Mesothelial cell of epicardium (in vitro differentiated cells): ENCODE data around the gene EDIL3. TPM values are rescaled to one million over a fixed set of nuclear protein-coding genes. Genes with fewer than 3 reads are reported as not detected.

Source experiments
- DNase-seq, 2 experiments: peaks; one replicate each; pipeline ENCODE4 v3.0.0; 2021; ENCODE audit warnings: low spot score in 2 of 2; ENCODE audit not compliant: unreplicated experiment in 2 of 2
- H3K27ac Mint-ChIP-seq: 2 replicates; pipeline ENCODE4 v1.8.0; 2021; ENCODE audit warnings: mixed read lengths
- H3K27me3 Mint-ChIP-seq: 2 replicates; pipeline ENCODE4 v1.8.0; 2021; ENCODE audit warnings: low read depth, mixed read lengths
- H3K36me3 Mint-ChIP-seq: 2 replicates; pipeline ENCODE4 v1.8.0; 2021; ENCODE audit warnings: mixed read lengths
- H3K4me1 Mint-ChIP-seq: 2 replicates; pipeline ENCODE4 v1.8.0; 2021; ENCODE audit warnings: mixed read lengths
- H3K4me3 Mint-ChIP-seq: 2 replicates; pipeline ENCODE4 v1.8.0; 2021; ENCODE audit warnings: mild to moderate bottlenecking, moderate library complexity, mixed read lengths
- H3K9me3 Mint-ChIP-seq: 2 replicates; pipeline ENCODE4 v1.8.0; 2021; ENCODE audit warnings: mixed read lengths
- total RNA-seq: library from RNA; stranded (reverse); gene quantifications from 3 replicates; pipeline ENCODE4 v1.2.1, GENCODE V29; 2021
- TF ChIP-seq, protein P1 (sequence below): fragments of 200-600 bp; sonication (generic); IDR thresholded peaks from one replicate; pipeline ENCODE4 v1.5.0; 2021; ENCODE audit warnings: antibody characterized with exemption; ENCODE audit not compliant: unreplicated experiment

The EDIL3 gene
- total RNA-seq, 1 donor from 2014 or later = 51.3 TPM

DNA sequence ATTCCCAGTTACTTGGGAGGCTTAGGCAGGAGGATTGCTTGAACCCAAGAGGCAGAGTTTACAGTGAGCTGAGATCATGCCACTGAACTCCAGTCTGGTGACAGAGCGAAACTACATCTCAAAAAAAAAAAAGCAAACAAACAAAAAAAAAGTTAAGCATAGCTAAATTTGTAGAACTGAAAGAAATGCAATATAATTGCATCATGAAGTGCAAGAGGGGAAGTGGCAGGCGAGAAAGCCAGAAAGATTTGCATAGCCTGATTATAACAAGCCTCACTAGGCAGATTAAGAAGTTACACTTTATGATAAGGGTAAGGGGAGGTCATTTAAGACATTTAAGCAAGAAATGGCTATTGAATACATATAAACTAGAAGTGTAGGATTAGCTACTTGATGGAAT lies 187.1 kb downstream of the EDIL3 start:
- Mint-ChIP-seq H3K36me3 (no peaks in the 10 kb centered on the region), H3K27ac (no peak overlapping the region), H3K27me3 (no peaks in the 10 kb centered on the region), H3K4me3 (no peak overlapping the region), H3K4me1 (peaks cover 4% of the 10 kb centered on the region), H3K9me3 (peaks cover 5% of the 10 kb centered on the region)
- DNase-seq = no peak
- TF ChIP-seq, protein P1, sequence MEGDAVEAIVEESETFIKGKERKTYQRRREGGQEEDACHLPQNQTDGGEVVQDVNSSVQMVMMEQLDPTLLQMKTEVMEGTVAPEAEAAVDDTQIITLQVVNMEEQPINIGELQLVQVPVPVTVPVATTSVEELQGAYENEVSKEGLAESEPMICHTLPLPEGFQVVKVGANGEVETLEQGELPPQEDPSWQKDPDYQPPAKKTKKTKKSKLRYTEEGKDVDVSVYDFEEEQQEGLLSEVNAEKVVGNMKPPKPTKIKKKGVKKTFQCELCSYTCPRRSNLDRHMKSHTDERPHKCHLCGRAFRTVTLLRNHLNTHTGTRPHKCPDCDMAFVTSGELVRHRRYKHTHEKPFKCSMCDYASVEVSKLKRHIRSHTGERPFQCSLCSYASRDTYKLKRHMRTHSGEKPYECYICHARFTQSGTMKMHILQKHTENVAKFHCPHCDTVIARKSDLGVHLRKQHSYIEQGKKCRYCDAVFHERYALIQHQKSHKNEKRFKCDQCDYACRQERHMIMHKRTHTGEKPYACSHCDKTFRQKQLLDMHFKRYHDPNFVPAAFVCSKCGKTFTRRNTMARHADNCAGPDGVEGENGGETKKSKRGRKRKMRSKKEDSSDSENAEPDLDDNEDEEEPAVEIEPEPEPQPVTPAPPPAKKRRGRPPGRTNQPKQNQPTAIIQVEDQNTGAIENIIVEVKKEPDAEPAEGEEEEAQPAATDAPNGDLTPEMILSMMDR = no peak

DNA sequence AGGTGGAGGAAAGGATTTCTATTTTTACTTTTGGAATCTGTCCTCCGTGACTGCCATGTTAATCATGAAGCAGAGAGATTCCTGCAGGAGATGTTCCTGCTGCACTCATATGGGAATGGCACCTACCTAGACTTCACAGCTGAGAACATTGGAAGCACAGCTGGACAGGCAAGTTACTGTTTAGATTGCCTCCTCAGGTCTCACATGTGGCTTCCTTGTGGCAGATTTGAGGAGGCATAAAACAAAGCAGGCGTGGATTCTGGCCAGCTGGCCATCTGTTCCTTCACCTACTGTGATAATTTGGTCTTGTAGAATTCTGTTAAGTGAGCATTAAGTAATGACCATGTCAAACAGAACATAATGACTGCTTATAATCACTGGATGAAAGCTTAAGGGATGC lies 193.4 kb downstream of the EDIL3 start:
- Mint-ChIP-seq H3K36me3 (no peaks in the 10 kb centered on the region), H3K4me1 (no peaks in the 10 kb centered on the region), H3K27ac (no peak overlapping the region), H3K9me3 (no peaks in the 10 kb centered on the region), H3K4me3 (no peak overlapping the region), H3K27me3 (no peaks in the 10 kb centered on the region)
- DNase-seq = no peak
- TF ChIP-seq, protein P1 = no peak

DNA sequence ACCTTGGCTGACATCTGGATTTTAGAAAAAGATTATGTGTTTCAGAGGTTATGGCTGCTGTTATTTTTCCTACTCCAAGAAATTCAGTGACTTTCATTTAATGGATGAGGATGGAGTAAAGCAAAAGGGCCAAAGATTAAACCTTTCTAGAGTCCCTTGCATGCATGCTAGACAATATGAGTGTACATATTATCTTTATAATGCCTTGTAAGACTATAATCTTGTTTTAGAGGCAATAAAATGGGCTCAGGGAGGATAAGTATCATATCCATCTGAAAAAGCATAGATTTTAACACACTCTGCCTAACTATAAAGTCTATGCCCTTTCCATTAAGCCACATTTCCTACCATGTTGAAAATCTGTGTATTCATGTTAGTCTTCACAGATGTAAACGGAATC lies 199.8 kb downstream of the EDIL3 start:
- DNase-seq = no peak
- TF ChIP-seq, protein P1 = no peak
- H3K4me1 Mint-ChIP-seq = no peaks in the 10 kb centered on the region
- no peak overlapping the region for H3K27ac Mint-ChIP-seq
- no peaks in the 10 kb centered on the region for H3K27me3 Mint-ChIP-seq
- H3K9me3 Mint-ChIP-seq = no peaks in the 10 kb centered on the region
- H3K4me3 Mint-ChIP-seq = no peak overlapping the region
- no peaks in the 10 kb centered on the region for H3K36me3 Mint-ChIP-seq

DNA sequence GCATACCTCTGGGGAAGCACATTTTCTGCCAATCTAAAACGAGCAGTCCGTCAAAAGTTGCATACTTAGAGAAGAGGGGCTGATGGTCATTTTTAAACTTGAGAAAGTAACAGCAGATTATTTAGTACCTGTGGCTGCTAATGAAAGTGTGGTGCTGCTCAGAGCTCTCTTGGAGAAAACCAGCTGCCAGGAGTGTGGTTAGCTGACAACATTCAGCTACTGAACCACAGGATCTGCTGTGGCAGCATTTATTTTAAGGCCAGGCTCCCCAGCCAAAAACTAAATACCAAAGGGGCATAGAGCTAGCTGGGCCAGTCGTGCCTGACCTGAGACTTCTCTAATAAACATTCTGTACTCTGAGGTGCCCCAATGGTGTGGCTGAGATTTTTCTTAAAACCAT lies 203.6 kb downstream of the EDIL3 start:
- H3K9me3 Mint-ChIP-seq = no peaks in the 10 kb centered on the region
- H3K4me3 Mint-ChIP-seq = no peak overlapping the region
- no peaks in the 10 kb centered on the region for H3K4me1 Mint-ChIP-seq
- no peaks in the 10 kb centered on the region for H3K36me3 Mint-ChIP-seq
- H3K27ac Mint-ChIP-seq = no peak overlapping the region
- DNase-seq = no peak
- H3K27me3 Mint-ChIP-seq = no peaks in the 10 kb centered on the region
- TF ChIP-seq, protein P1 = no peak

DNA sequence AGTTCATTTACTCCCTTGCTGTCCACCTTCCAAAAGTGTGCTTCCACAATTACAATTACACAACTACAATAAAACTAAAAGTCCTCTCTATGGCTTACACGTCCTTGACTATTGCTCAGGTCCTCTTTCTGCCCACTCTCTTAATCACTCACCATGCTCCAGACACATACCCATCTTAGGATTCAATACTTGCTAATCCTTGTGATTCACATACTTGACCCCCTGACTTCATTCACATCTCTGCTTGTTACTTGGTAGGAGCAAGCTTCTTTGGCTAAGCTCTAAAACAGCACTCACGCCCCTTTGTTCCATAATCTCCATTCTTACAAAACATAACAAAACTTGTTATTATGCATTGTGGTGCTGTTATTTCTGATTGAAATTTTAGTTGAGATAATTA lies 215.8 kb downstream of the EDIL3 start:
- Mint-ChIP-seq H3K9me3 (no peaks in the 10 kb centered on the region), H3K4me3 (no peak overlapping the region), H3K27ac (no peak overlapping the region), H3K36me3 (no peaks in the 10 kb centered on the region), H3K4me1 (no peaks in the 10 kb centered on the region), H3K27me3 (no peaks in the 10 kb centered on the region)
- TF ChIP-seq, protein P1 = no peak
- no peak for DNase-seq

DNA sequence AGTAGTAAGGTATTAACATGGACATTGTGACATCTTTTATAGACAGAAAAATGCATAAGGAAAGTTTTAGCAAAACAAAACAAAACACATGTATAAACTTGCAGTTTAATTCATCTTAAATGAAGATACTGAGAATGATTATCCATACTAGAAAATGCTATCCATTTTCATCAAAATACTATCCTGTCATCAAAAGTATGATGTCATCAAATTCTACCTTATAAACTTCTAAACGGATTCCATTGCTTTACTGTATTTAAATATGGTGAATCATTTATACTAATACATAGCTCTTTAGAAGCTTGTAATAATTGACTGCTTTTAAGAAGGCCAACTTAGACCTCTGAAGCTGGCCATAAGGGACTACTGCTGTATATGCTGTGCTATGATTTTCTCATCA lies 221.0 kb downstream of the EDIL3 start:
- H3K4me1 Mint-ChIP-seq = no peaks in the 10 kb centered on the region
- no peak overlapping the region for H3K4me3 Mint-ChIP-seq
- H3K27me3 Mint-ChIP-seq = no peaks in the 10 kb centered on the region
- H3K36me3 Mint-ChIP-seq = no peaks in the 10 kb centered on the region
- no peak for DNase-seq
- no peak overlapping the region for H3K27ac Mint-ChIP-seq
- TF ChIP-seq, protein P1 = no peak
- H3K9me3 Mint-ChIP-seq = no peaks in the 10 kb centered on the region
